Measurements from ENCODE around the gene HIGD1A.
A peak's percentile ranks its signal among the peaks of the same experiment; 100 is the strongest.

The HIGD1A gene

DNA sequence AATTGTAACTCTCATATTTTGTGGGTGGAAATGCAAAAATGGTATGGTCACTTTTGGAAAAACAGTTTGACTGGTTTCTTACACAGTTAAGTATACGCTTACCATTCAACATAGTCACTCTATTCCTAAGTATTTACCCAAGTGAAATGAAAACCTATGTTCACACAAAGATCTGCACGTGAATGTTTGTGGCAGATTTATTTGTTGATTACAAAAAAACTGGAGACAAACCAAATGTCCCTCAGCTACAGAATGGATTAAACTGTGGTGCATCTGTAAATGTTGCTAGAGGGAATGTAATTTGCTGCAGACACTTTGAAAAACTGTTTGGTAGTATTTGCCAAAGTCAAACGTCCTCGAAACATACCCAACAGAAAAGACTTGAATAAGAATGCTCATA is 34.3 kb upstream of the HIGD1A start:
- Histone ChIP-seq H3K9ac (ENCODE audit: low read depth, low read length) (no peak overlapping the region), H3K36me3 (ENCODE audit: insufficient read depth, low read length) (no peaks in the 10 kb centered on the region), H3K9me3 (ENCODE audit: control insufficient read depth, insufficient read depth, low read length) (no peaks in the 10 kb centered on the region), H3K4me1 (ENCODE audit: insufficient read depth, low read length) (no peaks in the 10 kb centered on the region)

DNA sequence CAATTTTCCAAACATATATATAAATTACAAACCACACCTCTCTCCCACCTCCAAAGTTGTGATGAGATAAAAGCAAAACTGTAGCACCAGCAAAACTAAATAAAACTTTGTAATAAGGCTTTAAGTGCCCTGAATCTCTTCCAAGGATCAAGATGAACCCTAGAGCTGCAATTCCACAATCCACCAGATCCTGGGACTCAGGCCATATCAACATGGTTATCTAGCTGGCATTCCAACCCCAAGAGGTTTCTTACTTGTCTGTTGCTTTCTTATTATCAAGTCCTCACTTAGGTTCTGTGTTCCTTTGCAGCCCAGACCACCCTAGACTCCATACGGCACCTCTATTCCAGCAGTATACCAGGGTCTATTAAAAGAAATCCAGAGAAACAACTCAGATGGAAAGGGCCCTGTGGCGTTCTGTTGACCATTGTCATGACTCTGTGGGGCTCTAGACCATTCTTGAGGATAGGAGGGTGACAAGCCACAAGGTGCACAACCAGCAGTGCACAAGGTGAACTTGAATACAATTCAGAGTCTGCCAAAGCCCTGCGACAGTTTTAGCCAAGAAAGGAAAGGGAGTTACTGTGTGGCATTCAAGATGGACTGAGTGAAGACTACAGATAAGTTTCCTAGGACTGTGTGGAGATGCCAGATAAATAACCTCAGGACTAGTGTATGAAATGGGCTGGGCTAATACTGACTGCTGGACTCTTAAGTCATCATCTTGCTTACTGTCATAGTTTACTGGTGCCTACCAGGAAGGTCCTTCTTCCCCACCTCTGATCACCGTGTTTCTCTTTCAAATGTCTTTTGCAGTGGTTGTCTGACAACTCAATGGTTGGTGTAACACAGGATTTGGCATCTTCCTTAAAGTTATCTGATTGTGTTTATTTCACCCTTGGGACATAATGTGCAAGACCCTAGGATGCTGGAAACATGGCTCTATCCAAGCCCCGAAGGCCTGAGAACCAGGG is 32.1 kb upstream of the HIGD1A start:
- no peak overlapping the region for H3K9ac ChIP-seq (ENCODE audit: low read depth, low read length)
- H3K36me3 ChIP-seq (ENCODE audit: insufficient read depth, low read length): no peaks in the 10 kb centered on the region
- H3K4me1 ChIP-seq (ENCODE audit: insufficient read depth, low read length): no peaks in the 10 kb centered on the region
- H3K9me3 ChIP-seq (ENCODE audit: control insufficient read depth, insufficient read depth, low read length): no peaks in the 10 kb centered on the region

DNA sequence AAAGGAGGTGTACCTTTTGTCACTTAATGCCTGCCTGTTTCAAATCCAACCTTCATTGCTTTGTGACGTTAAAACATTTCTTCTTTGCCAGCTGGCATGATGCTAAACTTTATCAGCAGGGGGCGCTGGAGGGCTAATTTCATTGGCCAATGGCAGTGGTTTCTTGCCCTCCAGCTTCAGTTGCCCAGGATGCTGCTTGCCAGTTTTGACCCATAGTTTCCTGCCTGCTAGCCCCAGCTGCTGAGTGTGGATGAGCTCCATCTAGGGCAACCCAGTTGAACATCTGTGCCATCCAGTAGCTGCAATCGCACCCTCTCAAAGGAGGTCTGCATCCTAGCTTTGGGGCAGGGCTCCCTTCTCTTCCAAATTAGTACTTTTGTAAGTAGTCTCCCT is 27.0 kb upstream of the HIGD1A start:
- Histone ChIP-seq H3K36me3 (ENCODE audit: insufficient read depth, low read length) (no peaks in the 10 kb centered on the region), H3K9ac (ENCODE audit: low read depth, low read length) (peak overlapping the region; percentile 17; the same call in 1 of the 2 replicates), H3K9me3 (ENCODE audit: control insufficient read depth, insufficient read depth, low read length) (no peaks in the 10 kb centered on the region), H3K4me1 (ENCODE audit: insufficient read depth, low read length) (peaks cover 16% of the 10 kb centered on the region; the same call in 1 of the 2 replicates)

DNA sequence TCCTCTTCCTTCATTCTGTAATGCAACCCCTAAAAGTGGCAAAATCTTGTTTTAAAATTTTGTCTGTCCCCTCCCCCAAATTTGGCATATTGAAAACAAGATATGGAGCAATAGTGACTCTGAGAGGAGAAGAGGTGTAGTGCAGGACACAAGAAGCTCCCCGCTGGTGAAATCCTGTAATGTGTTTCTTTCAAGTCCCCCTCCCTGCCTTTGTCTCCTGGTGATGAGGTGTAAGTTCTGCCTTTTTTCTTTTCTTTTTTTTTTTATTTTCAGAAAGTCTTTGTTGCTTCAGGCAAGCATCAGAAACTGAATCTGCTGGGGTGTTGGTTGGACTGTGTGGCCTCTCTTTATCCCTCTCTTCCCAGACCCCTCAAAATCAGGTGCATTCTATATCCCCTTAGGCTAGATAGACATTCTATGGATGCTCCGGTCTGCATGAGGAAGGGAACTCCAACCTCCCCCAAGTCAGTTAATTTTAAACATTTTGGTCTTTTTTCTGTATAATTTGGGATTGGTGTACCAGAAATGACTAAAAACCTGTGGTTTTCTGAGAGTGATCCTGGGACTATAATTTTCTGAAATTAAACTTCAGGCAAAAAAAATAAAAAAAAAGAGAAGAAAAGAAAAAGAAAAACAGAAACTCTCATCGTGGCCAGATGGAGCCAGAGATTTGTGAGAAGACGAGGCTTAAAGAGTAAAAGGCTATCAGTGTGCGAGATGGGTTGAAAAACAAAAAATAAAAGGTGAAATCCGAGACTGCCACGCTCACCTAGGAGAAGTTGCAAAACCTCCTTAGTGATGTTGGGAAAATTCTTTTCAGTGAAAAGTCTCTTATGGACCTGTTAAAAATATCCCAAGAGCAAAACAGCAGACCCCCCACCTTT is 26.4 kb upstream of the HIGD1A start:
- H3K9me3 ChIP-seq (ENCODE audit: control insufficient read depth, insufficient read depth, low read length): no peaks in the 10 kb centered on the region
- H3K9ac ChIP-seq (ENCODE audit: low read depth, low read length): peak overlapping the region; percentile 17
- H3K4me1 ChIP-seq (ENCODE audit: insufficient read depth, low read length): peaks cover 16% of the 10 kb centered on the region; the same call in 1 of the 2 replicates
- H3K36me3 ChIP-seq (ENCODE audit: insufficient read depth, low read length): no peaks in the 10 kb centered on the region

DNA sequence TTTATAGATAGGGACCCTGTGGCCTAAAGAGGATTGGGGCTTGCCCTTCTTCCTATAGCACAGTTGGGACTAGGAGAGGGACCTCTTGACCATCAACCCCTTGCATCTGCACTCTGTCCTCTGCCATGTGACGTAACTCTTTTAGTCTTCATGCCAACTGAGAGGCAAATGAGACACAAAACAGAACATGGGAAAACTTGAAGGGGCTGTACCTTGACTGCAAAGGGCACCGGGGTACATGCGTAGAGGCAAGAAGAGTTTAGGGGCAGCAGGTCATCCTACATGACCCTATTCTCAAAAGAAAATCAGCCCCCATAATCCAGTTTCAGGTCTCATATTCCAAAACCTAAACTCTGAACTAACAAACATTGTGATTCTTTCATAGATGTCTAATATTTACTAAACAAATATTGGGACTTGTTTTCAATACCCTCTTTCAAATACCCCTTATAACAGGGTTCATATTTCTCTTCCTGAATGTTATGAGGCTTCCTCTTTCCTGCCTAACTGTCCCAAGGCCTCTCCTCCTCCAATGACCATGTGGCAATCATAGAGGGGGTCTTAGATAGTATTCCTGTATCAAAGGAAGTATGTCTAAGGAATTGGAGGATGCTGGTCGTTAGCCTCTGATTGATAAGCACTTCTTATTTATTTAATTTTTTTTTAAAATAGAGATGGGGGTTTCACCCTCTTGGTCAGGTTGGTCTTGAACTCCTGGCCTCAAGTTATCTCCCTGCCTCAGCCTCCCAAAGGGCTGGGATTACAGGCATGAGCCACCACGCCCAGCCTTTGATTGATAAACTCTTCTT is 25.5 kb upstream of the HIGD1A start:
- Histone ChIP-seq H3K9ac (ENCODE audit: low read depth, low read length) (no peak overlapping the region), H3K36me3 (ENCODE audit: insufficient read depth, low read length) (no peaks in the 10 kb centered on the region), H3K4me1 (ENCODE audit: insufficient read depth, low read length) (peaks cover 16% of the 10 kb centered on the region; the same call in 1 of the 2 replicates), H3K9me3 (ENCODE audit: control insufficient read depth, insufficient read depth, low read length) (0 out of 2 replicates have a peak, but pooled peaks cover under 1% of the 10 kb centered on the region)

DNA sequence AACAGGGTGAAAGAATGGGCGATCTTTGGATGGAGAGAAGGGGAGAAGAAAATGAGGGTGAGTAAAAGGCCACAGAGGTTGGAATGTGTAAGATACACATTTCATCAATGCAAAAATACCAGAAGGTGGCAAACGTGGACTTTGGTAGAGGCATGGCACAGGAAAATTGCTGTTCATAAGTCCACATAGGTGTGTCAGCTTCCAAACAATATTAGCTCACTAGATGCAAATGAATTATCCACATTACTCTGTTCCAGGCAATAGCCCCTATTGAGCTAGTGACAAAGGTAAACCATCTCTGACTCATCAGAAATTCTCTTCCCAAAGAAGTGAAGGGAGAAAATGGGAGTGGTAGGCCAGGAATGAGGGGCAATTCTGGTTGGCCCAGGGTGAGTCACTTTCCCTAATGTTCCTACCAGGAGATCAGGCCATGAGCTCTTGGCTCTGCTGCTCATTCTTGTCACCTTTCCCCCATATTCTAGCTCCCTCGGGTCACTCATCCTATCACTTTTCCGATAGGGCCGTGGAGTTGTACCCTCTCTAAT is 24.9 kb upstream of the HIGD1A start:
- Histone ChIP-seq H3K9ac (ENCODE audit: low read depth, low read length) (no peak overlapping the region), H3K36me3 (ENCODE audit: insufficient read depth, low read length) (no peaks in the 10 kb centered on the region), H3K9me3 (ENCODE audit: control insufficient read depth, insufficient read depth, low read length) (peaks cover 3% of the 10 kb centered on the region; the same call in 1 of the 2 replicates), H3K4me1 (ENCODE audit: insufficient read depth, low read length) (peaks cover 16% of the 10 kb centered on the region; the same call in 1 of the 2 replicates)

DNA sequence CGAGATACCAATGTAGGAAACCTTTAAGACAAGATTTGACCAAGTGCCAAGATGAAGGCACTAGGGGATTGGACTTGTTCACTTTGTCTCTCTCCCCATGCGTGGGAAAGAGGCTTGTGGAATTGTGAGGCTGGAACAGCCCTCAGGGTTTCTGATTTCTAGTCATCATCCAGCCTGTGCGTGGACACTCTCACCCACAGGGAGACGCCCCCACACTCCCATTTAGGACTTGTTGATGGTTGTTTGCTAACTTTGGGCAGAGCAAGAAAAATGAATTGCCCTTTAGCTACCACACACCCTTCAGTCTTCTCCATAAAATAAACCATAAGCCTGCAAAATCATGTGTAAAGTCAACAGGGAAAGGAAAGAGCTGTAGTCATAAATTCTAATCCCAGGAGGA is 23.4 kb upstream of the HIGD1A start:
- peaks cover 20% of the 10 kb centered on the region; the same call in 1 of the 2 replicates for H3K4me1 ChIP-seq (ENCODE audit: insufficient read depth, low read length)
- no peak overlapping the region for H3K9ac ChIP-seq (ENCODE audit: low read depth, low read length)
- H3K36me3 ChIP-seq (ENCODE audit: insufficient read depth, low read length): no peaks in the 10 kb centered on the region
- peaks cover 3% of the 10 kb centered on the region; the same call in 1 of the 2 replicates for H3K9me3 ChIP-seq (ENCODE audit: control insufficient read depth, insufficient read depth, low read length)

DNA sequence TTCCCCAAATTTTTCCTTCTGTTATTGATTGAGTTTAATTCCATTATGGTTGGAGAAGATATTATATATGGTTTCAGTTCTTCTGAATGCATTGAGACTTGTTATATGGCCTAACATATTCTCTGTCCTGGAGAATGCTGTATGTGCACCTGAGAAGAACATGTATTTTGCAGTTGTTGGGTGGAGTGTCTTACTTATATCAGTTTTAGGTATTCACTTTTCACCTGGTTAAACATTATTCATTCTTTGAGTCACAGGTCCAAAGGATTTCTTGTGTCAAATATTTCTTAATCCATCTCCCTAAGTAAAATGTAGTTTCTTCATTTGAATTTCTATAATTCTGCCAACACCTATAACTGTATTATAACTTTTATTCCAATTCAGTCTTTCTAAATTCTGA is 22.7 kb upstream of the HIGD1A start:
- Histone ChIP-seq H3K9me3 (ENCODE audit: control insufficient read depth, insufficient read depth, low read length) (peaks cover 3% of the 10 kb centered on the region; the same call in 1 of the 2 replicates), H3K9ac (ENCODE audit: low read depth, low read length) (no peak overlapping the region), H3K4me1 (ENCODE audit: insufficient read depth, low read length) (peaks cover 20% of the 10 kb centered on the region; the same call in 1 of the 2 replicates), H3K36me3 (ENCODE audit: insufficient read depth, low read length) (no peaks in the 10 kb centered on the region)

DNA sequence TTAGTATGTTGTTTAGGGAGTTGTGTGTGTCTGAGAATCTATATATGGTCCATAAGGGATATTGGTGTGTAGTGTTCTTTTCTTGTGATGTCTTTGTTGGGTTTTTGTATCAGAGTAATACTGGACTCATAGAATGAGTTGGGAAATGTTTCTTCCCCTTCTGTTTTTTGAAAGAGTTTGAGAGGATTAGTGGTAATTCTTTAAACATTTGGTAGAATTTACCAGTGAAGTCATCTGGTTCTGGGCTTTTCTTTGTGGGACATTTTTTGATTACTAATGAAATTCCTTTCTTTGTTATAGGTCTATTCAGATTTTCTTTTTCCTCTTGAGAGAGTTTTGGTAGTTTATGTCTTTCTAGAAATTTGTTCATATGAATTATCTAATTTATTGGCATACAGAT is 21.9 kb upstream of the HIGD1A start:
- Histone ChIP-seq H3K9me3 (ENCODE audit: control insufficient read depth, insufficient read depth, low read length) (peaks cover 3% of the 10 kb centered on the region; the same call in 1 of the 2 replicates), H3K9ac (ENCODE audit: low read depth, low read length) (no peak overlapping the region), H3K36me3 (ENCODE audit: insufficient read depth, low read length) (no peaks in the 10 kb centered on the region), H3K4me1 (ENCODE audit: insufficient read depth, low read length) (peaks cover 20% of the 10 kb centered on the region; the same call in 1 of the 2 replicates)

DNA sequence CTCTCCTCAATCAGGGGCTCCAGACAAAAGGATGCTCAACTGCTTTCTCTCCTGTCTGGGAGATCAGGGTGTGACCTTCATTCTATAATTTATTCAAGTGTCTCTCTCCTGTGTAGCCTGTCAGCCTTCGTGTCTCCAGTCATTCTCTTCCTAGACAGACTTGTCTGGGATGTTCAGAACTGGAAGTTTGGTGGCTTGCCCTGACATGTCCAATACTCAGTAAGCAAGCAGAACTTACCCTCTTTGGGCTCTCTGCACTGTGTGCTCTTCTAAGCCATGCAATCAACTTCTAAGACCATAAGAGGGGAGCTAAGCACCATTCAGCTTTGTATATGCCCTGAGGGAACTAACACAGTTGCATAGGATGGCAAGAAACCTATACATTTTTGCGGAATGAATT is 19.1 kb upstream of the HIGD1A start:
- H3K9ac ChIP-seq (ENCODE audit: low read depth, low read length): no peak overlapping the region
- H3K4me1 ChIP-seq (ENCODE audit: insufficient read depth, low read length): peaks cover 8% of the 10 kb centered on the region; the same call in 1 of the 2 replicates
- no peaks in the 10 kb centered on the region for H3K36me3 ChIP-seq (ENCODE audit: insufficient read depth, low read length)
- peaks cover 3% of the 10 kb centered on the region; the same call in 1 of the 2 replicates for H3K9me3 ChIP-seq (ENCODE audit: control insufficient read depth, insufficient read depth, low read length)

DNA sequence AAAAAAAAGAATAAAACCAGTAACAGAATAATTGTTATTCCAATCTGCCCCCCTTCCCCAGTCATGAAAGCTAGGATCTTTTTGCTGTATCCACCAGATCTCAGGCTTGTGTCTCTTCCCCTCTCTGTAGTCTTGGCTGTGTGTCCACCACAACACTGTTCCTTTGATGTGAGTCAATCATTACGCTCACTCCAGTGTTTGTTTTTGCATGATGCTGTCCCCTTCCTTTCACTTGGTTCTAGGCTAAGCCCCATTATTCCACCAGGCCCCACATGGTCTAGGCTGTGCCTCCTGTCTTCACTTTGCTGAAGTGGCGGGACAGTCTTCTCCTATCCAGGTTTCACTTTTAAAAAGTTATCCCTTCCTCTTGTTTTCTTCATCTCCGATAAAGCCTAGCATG is 18.5 kb upstream of the HIGD1A start:
- Histone ChIP-seq H3K9me3 (ENCODE audit: control insufficient read depth, insufficient read depth, low read length) (peaks cover 3% of the 10 kb centered on the region; the same call in 1 of the 2 replicates), H3K9ac (ENCODE audit: low read depth, low read length) (no peak overlapping the region), H3K36me3 (ENCODE audit: insufficient read depth, low read length) (no peaks in the 10 kb centered on the region), H3K4me1 (ENCODE audit: insufficient read depth, low read length) (peaks cover 8% of the 10 kb centered on the region; the same call in 1 of the 2 replicates)

DNA sequence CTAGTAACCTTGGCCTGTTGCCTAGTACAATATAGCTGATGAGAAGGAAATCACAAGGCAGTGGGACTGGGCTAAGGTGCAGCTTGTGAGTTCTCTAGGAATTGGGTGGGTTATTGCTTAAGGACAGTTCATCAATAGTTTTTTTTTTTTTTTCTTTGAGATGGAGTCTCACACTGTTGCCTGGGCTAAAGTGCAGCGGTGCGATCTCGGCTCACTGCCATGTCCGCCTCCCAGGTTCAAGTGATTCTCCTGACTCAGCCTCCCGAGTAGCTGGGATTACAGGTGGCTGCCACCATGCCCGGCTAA is 16.4 kb upstream of the HIGD1A start:
- H3K4me1 ChIP-seq (ENCODE audit: insufficient read depth, low read length): peaks cover 8% of the 10 kb centered on the region; the same call in 1 of the 2 replicates

DNA sequence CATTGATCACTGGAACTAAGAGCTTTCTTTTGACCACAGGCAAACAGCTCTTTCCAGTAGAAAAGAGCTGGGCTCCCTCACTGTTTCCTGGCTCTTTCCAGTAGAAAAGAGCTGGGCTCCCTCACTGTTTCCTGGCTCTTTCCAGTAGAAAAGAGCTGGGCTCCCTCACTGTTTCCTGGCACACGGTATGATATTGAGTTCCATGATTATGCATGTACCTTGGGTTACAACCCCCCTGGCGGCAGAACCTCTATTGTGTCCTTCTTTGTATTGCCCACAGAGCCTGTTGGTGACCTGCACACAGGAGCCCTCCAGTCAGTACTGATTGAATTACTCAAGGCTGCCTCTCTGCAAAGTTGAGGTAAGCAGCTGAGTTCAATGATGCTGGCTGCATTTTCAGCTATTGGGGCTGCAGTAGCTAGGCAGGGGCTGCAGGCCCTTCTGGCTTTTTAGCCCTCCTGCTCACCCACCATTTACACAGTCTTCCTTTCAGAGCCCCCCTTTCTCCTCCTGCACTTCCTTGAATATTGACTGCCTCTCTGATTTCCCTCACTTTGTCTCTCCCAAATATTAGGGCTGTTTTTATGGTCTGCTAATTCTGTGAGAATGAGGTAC is 15.2 kb upstream of the HIGD1A start:
- H3K36me3 ChIP-seq (ENCODE audit: insufficient read depth, low read length): no peaks in the 10 kb centered on the region
- no peak overlapping the region for H3K9ac ChIP-seq (ENCODE audit: low read depth, low read length)
- no peaks in the 10 kb centered on the region; the same call in 1 of the 2 replicates for H3K9me3 ChIP-seq (ENCODE audit: control insufficient read depth, insufficient read depth, low read length)
- H3K4me1 ChIP-seq (ENCODE audit: insufficient read depth, low read length): peaks cover 10% of the 10 kb centered on the region; the same call in 1 of the 2 replicates

More for the DNA sequence above, 16.4 kb upstream of the HIGD1A start:
- H3K9me3 ChIP-seq (ENCODE audit: control insufficient read depth, insufficient read depth, low read length): peaks cover 3% of the 10 kb centered on the region; the same call in 1 of the 2 replicates
- H3K36me3 ChIP-seq (ENCODE audit: insufficient read depth, low read length): no peaks in the 10 kb centered on the region
- no peak overlapping the region for H3K9ac ChIP-seq (ENCODE audit: low read depth, low read length)

Measured in ES-I3 (cell line).